DOHH2 (cell line): ENCODE data around the gene DGCR2.

Experiments
- EZH2phosphoT487 ChIP-seq: fragments of 200-600 bp; sonication (generic); IDR thresholded peaks from 2 replicates; pipeline ENCODE4 v1.6.1; 2017; ENCODE audit warnings: borderline replicate concordance, mild to moderate bottlenecking, antibody characterized with exemption, low read length, moderate library complexity, mixed read lengths
- TF ChIP-seq, protein P1 (sequence below): fragments of 200-600 bp; sonication (generic); IDR thresholded peaks from one replicate; pipeline ENCODE4 v1.5.1; 2014; ENCODE audit warnings: antibody characterized with exemption, mild to moderate bottlenecking, low read depth, low read length; ENCODE audit not compliant: poor library complexity, severe bottlenecking

DNA sequence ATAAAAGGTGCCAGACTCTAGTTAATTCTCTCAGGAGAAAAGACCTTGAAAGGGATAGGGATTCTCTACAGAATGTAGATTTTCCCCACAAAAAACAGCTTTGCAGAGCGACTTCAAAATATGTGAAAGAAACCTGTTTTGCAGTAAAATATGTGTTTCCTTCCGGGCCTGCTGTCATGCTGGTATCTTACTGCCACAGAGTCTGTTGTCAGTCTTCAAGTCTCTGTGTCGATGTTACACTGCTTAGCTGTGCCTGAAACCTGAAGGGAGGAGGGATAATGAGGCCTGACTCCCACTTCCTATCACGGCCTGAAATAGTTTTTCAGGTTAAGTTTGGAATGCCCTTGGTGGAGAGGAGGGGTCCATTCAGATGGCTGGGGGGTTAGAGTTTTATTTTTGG, 1.7 kb upstream of the DGCR2 start:
- TF ChIP-seq, protein P1, sequence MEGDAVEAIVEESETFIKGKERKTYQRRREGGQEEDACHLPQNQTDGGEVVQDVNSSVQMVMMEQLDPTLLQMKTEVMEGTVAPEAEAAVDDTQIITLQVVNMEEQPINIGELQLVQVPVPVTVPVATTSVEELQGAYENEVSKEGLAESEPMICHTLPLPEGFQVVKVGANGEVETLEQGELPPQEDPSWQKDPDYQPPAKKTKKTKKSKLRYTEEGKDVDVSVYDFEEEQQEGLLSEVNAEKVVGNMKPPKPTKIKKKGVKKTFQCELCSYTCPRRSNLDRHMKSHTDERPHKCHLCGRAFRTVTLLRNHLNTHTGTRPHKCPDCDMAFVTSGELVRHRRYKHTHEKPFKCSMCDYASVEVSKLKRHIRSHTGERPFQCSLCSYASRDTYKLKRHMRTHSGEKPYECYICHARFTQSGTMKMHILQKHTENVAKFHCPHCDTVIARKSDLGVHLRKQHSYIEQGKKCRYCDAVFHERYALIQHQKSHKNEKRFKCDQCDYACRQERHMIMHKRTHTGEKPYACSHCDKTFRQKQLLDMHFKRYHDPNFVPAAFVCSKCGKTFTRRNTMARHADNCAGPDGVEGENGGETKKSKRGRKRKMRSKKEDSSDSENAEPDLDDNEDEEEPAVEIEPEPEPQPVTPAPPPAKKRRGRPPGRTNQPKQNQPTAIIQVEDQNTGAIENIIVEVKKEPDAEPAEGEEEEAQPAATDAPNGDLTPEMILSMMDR: no peak
- TF ChIP-seq EZH2phosphoT487: no peak
